ENCODE results near the gene PRUNE1.

DNA sequence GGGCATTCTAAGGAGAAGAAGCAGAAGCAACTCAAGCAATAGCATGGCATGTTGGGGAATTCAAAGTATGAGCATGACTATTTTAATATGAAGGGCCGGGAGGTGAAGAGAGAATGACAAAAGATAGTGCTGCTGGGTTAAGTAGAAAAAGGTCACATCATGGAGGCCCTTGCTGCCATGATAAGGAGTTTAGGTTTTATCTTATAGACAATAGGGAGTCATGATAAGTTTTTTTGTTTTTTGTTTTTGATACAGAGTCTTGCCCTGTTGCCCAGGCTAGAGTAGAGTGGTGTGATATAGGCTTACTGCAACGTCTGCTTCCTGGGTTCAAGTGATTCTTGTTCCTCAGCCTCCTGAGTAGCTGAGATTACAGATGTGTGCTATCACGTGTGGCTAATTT is 31.3 kb downstream of the PRUNE1 start:
- TF ChIP-seq POLR2A (IDR thresholded peaks at IDR 0.05; ENCODE audit: low read depth, low read length), result no peak
- TF ChIP-seq RCOR1 (IDR thresholded peaks at IDR 0.05; ENCODE audit: insufficient replicate concordance, low read length), result no peak
- TF ChIP-seq CTCF (conservative IDR thresholded peaks at IDR 0.05; ENCODE audit: low read depth, low read length), result no peak

Data from IMR-90 (cell line).